Activated T-cell treated with anti-CD3 and anti-CD28 coated beads for 24 hours (primary cell): ENCODE results near the gene PSTPIP1.
A peak's percentile ranks its signal among the peaks of the same experiment; 100 is the strongest.
"Not testable (repeated sequence)": the region's sequence is repeated elsewhere in the genome, so short reads cannot be mapped to it uniquely, and the experiment has no call there.

Source experiments
- DNase-seq: peaks from one replicate; pipeline ENCODE4 v3.0.0-alpha.2; 2020; ENCODE audit warnings: low read depth

The PSTPIP1 gene

DNA sequence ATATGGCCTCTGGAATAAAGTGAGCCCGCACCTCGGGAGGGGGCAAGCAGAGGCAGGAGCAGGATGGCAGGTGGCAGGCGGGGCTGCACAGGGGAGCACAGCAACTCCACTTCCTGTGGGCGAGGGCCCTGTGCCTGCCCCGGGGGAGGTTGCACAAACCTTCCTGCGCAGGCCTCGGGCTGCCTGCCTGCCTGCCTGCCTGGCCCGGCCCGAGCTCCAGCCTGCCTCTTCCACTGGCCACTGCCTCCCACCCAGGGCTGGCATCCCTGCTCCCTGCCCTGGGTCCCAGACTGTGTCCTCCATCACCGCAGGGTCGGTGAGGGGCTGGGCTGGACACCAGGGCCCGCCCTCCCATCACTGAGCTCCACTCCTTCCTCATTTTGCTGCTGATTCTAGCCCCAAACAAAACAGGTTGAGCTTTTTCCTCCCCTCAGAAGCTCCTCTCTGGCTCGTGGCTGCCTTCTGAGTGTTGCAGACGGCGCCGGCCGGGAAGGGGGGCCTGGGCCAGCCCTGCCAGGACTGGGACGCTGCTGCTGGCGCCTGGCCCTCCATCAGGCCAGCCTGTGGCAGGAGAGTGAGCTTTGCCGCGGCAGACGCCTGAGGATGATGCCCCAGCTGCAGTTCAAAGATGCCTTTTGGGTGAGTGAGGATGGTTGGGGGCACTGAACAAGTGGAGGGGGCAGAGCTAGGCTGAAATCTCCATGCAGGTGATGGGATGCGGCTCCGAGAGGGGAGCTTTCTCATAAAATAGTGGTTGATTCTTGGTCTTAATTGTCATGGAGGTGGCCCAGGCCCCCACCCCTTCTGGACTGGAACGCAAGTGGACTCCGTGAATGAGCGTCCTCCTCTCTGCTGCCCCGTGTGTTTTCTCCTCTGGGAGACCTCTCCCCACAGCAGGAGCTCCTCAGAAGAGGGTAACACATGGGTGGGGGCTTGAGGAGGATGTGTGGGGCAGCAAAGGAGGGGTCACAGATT is at the start of gene PSTPIP1:
Gene PSTPIP1, plus strand, starts transcription at position 156 of the 975 bp plus-strand sequence. Its CDS starts 448 bp downstream, at position 604.
- DNase-seq, result peak; percentile 52

DNA sequence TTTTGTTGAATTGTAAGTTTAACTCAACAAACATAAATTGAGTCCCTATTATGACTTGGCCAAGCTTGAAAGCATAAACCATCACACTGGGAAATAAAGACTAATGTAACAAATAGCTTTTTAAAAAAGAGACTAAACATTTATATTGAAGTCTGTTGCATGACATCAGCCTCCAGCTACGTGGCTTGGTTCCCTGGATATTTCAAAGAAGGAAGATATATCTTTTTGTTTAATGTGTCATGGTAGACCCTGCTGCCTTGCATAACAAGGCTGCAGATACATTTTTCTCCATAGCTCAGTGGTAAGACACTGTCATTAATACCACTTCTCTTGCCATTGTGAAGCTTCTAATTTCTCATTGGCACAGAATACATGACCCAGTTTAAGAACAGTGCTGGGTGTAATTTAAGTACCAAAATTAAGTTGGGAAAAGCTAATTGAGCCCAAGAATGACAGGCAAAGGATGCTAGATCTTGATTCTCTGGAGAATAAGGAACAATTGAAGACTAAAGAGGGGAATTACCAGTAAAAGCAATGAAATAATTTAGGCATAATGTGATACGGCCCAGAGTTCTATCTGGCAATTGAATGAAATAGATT is 49.3 kb upstream of the PSTPIP1 start:
- no peak for DNase-seq

DNA sequence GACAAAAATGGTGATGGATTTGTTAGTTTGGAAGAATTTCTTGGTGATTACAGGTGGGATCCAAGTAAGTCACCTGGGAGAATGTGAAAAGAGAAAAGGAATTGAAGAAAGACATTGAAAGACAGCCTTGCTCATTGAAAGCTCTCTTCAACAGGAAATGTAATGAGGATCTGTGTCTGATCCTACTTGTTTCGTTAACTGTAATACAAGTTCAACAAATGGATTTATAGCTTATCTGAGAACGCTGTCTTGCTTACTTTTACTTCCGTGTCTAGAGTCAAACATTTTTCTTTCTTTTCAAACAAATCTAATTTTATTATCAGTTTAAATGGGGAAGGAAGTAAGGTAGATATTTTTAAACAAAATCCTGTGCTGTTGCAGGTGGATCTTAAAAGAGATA is 47.5 kb upstream of the PSTPIP1 start:
- DNase-seq, result no peak

DNA sequence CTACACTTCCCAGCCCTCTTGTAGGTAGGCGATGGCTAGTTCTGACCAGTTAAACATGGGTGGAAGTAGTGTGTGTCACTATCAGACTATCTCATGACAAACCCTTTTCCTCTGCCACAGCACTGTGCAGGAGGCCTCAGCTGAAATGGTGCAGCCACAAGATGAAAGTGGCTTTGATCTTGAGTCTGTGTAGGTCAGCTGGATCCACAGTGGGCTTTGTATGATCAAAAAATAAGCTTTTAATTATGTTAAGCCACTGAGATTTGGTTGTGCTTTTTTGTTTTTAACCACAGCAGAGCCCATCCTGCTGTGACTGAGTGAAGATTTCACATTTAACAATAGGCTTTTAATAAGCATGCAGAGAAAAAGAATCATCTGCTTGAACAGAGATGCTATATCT is 43.7 kb upstream of the PSTPIP1 start:
- no peak for DNase-seq

DNA sequence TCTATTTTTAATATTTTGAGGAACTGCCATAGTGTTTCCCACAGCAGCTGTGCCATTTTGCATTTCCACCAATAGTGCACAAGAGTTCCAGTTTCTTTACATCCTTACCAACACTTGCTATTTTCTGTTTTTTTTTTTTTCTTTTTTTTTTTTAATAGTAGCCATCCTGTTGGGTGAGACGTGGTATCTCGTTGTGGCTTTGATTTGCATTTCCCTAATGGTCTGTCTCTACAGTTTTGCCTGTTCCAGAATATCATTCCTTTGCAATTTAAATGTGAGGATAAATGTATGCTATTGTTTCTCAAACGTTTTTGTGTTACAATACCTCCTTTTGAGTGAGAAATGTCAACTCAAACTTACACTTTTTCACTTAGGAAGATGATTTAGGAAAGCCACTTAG is 41.0 kb upstream of the PSTPIP1 start:
- DNase-seq, result no peak

DNA sequence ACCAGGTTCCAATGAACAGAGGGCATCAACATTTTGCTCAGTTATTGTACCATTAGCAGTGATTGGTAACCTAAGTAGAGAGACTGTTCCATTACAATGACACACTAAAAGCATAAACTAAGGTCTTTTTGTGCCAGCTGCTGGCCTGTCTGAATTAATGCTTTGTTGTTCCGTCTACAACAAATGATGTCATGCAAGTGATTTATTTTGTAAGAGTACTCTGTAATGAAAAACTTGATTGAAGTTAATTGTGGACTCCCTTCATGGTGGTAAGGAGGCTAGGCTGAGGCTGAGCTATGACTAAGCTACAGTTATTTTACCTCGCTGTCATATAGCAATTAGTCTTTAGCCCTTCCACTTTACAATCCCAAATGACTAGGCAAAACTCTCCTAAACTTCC is 40.2 kb upstream of the PSTPIP1 start:
- DNase-seq, result no peak

DNA sequence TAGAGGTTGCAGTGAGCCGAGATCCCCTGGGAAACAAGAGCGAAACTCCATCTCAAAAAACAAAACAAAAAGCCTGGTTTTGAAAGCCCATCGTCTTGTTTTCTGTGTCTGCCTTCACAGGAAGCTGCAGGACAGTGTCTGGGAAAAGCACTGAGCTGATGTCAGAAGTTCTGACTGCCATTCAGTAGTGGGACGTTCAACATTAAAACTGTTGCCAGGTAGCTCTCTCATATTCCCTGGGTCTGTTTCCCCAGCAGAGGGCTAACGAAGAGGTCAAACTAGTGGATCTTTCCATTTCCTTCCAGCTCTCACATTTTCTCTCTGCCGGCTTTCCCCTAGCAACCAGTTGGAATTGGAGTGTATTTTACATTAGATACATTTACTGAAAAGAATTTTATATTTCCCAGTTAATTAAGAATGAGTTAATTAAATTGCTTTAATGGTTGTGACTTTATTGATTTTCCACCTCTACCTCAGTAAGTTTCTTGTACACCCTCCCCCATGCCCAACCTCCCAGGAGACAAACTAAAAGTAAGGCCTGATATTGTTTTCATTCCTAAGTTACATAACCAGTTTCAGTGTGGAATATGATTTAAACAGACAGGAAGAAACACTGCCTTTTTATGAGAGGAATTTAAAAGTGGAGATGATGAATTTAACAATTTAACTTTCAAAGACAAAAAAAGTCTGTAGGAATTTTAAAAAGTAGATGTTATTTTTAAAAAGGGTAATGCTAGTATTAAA is 33.5 kb upstream of the PSTPIP1 start:
- DNase-seq, result no peak

DNA sequence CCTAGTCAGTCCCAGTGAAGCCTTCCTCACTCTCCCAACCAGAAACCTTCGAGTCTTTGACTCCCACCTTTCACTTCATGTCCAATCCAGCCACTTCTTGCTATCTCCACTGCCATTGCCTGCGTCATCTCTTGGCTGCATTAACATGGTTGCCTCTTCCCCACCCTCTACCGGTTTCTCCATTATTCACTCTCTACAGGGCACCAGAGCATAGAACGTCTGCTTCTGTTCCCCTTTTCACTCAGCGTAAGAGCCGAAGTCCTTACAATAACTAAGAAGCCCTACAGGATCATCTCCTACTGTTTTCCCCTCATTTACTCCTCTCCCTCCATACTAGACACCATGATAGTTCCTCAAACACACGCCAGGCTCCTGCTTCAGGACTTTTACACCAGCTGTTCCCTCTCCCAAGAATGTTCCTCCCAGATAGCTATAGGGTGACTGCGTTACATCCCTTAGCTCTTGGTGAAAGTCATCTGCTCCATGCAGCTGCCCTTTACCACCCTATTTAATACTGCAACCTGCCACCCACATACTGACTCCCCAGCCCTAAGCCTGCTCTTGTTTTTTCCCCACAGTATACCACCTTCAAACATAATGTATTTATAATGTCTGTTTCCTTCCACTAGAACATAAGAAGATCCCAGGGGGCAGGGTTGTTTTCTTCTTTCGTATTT is 32.5 kb upstream of the PSTPIP1 start:
- no peak for DNase-seq

DNA sequence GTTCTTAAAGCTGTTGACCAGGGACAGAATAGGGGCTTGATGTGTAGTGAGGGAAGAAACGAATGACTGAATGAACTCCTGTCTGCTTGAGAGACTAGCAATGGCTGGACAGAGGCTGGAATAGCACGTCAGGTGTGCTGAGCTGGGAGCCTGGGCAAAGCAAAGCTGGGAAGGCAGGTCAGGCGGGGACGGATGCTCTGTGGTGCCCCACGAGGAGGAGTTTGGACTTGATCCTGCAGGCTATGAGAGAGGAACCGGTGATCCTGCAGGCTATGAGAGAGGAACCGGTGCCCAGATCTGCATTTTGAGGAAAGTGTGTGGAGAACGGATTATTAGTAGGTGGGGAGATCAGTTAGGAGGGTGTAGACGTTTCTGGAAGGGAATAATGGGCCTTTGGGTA is 31.3 kb upstream of the PSTPIP1 start:
- DNase-seq, result no peak

DNA sequence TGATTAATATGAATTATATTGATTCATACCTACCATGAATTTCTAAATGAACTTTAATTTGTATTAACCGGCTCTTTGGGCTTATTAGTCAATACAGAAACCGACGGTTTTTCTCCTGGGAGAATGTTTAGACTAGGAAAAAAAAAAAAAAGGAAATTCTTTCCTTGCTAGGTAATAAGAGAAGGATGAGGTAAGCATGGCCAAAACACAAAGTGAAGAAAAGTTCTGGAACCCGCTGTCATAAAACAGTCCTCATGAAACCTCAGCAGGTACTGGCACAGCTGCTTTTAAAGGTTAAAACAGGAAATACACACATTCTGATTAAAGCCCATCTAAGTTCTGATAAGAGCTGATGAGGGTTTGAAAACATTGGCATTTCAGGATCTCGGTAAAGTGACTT is 30.8 kb upstream of the PSTPIP1 start:
- no peak for DNase-seq

DNA sequence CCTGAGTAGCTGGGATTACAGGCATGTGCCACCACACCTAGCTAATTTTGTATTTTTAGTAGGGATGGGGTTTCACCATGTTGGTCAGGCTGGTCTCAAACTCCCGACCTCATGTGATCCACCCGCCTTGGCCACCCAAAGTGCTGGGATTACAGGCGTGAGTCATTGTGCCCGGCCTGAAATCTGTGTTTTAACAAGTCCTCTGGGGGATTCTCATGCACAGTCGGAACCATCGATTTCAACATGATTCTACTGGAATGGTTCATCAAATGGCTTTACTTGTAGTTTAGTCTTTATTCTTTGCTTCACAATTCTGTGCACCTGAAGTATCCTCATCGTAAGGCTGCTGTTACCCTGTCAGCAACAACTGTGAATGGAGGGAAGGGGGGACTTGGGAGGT is 28.9 kb upstream of the PSTPIP1 start:
- not testable (repeated sequence) for DNase-seq

DNA sequence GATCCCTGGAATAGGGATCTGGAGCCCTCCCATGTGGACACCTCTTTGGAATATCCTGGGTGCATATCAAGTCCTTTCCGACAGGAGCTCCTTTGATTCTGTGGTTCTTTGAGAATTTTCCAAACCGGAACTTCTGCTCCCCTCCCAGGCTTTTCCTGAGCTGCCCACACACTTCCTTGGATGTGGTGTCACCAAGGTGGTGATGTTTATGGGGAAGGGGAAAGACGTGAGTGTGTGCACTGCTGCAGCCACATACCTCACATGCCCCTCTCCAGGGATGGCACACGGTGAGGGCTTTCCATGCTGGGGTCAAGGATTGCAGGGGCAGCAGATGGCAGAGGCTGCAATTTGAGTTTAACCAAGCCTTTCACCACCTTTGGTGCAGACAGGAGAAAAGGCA is 27.9 kb upstream of the PSTPIP1 start:
- no peak for DNase-seq

DNA sequence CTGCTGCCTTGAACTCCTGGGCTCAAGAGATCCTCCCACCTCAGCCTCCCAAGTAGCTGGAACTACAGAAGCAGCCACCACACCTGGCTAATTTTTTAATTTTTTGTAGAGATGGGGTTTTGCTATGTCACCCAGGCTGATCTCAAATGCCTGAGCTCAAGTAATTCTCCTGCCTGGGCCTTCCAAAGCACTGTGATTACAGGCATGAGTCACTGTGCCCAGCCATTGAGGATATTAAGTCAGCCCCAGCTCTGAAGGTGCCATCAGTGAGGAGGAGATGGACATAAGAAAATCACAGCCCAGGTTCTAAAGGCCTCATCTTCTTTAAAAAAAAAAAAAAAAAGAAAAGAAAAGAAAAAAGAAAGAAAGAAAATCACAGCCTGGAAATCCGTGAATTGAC is 26.6 kb upstream of the PSTPIP1 start:
- no peak for DNase-seq

DNA sequence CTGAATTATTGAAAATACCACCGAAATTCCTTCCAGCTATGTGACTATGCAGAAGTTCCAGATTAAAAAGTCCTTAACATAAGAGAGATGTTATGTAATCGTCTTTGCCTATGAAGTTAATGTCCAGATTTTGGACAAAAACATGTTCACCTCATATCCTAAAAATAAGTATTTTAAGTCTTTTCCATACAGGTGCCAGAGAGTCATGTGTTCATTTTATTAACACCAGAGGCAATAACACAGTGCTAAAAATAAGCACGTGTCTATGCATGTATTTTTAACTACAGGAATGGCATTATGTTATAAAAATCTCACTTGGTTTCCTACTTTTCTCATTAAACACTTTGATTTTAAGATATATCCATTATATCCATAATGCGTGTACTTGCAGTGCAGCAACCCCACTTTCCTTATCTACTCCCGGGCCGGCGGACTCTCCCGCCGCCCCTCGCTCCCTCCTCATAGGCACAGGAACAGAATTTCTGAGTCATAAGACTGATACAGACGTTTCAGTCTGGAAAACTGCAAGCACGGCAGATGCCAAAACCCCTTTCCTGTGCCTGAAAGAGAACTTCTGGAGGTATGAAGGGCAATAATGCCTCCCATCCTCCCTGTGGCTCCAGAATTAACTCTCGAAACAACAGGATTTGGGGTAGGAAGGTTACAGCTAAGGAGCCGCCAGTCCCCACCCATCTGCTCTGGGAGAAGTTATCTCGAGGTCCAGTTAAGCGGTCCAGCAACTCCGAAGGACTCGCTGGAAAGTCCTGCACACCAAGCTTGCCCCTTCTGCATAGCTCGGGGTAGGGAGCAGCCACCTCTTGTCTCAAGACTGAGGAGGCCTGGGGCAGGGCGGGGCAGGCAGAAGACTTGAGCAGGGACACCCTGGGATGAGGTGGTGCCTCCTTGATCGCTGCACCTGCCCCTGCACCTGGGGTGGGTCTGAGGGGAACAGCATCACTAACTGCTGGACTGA is 22.3 kb upstream of the PSTPIP1 start:
- no peak for DNase-seq

DNA sequence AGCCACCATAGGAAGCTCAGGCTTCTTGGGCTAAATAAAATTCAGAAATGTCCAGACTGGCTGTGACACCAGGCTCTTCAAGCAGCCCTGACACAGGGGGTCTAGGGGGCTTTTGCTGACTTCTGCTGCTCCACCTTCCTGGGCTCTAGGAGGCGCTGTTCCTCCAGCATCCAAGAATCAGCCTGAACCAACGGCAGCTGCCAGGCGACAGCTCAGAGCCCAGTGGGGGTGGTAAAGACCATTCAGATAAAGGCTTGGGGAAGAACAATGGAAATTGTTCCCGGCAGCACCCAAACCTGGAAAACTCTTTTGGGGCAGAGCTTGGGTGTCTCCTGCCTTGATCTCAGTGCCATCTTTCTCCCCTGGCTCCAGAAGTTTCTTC is 21.6 kb upstream of the PSTPIP1 start:
- DNase-seq, result peak; percentile 59

DNA sequence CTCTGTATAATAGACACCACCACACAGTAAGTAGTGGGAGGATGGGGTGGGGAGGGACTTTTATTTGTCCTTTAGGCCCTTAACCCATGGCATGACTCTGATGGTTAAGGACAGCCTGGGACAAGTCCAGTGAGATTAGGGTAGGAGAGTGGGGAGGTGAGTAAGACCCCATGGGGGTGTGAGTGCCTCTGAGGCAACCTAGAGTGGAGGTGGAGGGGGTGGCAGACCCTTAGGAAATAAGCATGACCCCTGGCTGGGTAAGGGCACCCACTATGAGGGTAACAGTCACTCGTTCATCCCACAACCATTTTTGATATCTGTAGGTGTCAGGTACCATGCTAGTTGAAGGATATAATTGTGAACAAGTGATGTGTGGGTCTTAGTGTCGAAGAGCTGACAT is 21.0 kb upstream of the PSTPIP1 start:
- DNase-seq, result no peak

DNA sequence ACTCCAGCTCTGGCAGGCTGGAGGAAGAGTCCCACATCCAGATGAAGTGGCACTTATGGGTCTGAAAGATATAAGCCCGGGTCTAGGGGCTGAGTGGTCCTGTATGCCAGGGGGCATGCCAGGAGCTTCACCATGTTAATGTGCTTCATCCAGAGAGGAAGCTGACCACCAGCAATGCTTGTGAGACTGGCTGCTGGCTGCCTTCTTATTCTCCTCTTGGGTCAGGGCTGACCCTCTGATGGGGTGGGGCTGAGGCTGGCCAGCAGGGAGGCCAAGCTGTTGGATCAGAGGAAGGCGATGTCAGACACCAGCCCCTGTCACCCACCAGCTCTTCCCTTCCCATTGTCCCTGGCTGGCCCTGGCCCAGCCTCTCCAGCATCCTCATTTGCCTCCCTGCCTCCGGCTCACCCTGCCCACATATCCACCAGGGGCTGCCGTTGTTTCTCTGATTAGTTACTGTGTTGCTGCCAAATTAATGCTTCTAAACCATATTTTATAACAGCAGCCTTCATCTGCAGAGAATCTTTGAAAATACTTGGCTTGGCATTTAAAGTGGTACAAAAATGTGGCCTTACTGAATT is 20.4 kb upstream of the PSTPIP1 start:
- DNase-seq, result no peak

DNA sequence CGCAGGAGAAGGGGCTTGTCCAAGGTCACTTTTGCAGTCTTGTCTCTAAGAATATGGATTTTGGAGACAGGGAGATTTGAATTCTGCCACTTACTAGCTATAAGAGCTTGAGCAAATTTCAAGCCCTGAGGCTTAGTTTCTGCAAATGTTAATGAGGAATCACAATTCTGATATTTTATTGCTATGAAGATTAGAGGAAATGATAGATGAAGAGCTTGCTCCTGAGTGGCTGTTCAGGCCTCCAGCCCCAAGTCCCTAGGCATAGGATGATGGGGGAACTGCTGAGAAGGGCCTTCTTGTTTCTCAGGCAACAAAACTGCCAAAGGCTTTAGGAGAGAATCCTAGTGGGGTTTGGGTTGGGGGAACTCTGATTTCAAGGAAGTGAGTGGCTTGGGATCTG is 18.8 kb upstream of the PSTPIP1 start:
- no peak for DNase-seq

DNA sequence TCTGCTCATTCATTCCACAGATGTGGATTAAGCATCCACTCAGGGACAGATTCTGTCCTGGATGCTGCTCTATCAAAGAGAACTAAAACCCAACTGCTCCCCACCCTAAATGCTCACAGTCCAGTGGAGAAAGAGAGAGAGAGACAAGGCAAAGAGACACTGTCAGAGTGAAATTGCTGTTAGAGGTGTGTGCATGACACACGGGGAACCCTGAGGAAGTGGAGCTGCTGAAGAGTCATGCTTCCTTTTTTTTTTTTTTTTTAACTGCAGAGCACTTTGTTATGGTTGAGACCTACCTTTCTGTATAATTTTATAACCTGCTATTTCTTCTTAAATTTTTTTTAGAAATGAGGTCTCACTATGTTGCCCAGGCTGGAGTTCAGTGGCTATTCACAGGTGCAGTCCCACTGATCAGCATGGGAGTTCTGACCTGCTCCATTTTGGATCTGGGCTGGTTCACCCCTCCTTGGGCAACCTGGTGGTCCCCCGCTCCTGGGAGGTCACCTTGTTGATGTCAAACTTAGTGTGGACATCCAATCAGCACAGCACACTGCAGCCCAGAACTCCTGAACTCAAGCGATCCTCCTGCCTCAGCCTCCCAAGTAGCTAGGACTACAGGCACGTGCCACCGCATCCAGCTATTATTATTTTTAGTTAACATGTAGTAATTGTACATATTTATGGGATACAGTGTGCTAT is 18.2 kb upstream of the PSTPIP1 start:
- DNase-seq, result no peak
